Measurements from ENCODE around the gene ANP32B. TPM values are rescaled to one million over a fixed set of nuclear protein-coding genes. Genes with fewer than 3 reads are reported as not detected.

Gene ANP32B
- polyA plus RNA-seq, 2 of the 4 experiments (the other 2 are of a cell fraction) = 127 to 360 TPM

DNA sequence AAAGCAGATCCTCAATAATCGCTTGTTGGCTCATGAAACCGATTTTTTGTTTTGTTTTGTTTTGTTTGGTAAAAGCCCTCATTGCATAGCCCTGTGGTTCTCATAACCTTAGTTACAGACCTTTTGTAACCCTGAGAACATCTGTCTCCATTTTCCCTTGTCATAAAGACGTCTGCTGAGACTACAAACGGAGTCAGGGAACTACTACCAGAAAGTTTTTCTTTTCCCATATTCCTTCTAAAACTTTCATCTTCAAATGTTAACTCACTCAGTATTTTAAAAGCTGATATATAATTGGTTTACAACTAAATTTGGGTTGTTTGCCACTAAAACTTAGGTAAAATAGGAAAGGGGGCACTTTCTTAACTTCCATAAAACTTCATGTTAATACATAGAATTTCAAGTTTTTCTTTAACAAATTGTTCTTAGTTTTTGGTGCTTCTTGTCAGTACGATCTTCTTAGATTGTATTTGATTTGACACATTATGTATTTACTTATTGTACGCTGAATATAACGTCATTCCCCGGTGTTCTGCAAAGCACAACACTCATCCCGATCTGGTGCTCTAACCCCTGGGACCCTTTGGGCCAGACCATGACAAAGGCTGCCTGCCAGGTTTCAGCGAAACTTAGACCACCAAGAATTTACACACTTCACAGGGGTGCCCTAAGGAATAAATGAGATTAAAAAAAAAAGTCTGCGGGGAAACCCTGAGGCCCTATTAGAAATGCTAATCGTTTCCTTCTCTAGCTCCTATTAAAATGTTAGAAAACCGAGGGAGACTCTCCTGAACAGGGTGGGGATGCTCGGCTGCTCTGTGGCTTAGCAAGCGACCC, 1.1 kb upstream of the ANP32B start:
- peak in 1 of 2 experiments; percentile 1; a peak in 1 of 6 replicates for ATAC-seq
- H3K4me1 ChIP-seq = peaks cover 29% of the 10 kb centered on the region
- H3K9me3 ChIP-seq = no peaks in the 10 kb centered on the region
- ChIA-PET CTCF (interaction anchor here (0.6 to 3.4 kb wide), 15 partner anchors 11 to 70 kb away, joined by 3 to 35 read pairs (median 4); partner anchors contain the start of gene TRMO), POLR2A (interaction anchor here (0.9 to 2.5 kb wide), 4 partner anchors 16 to 349 kb away, joined by 4 to 13 read pairs (median 6); partner anchors contain the start of genes NANS, NCBP1, TRMO and TSTD2)
- 36% methylated on average over 15 of the region's 15 CpGs for WGBS (ENCODE audit: missing lambda C conversion rate)
- TF ChIP-seq RARB (CRISPR knock-in tag; IDR thresholded peaks at IDR 0.05) = no peak
- 0 out of 2 replicates have a peak, but pooled peaks have one; percentile 14 for TF ChIP-seq ZSCAN20 (CRISPR knock-in tag; IDR thresholded peaks at IDR 0.05)
- TF ChIP-seq KDM1A (IDR thresholded peaks at IDR 0.05; ENCODE audit: low read depth) = no peak
- no peak for FAIRE-seq
- DNase-seq (ENCODE audit: low read depth in 1 of 2, low spot score in 1 of 2) = no peak
- peak overlapping the region; percentile 91 for H3K4me2 ChIP-seq
- H3K4me3 ChIP-seq = peak overlapping the region; percentile 86
- peak overlapping the region; percentile 99 for H3K27ac ChIP-seq

DNA sequence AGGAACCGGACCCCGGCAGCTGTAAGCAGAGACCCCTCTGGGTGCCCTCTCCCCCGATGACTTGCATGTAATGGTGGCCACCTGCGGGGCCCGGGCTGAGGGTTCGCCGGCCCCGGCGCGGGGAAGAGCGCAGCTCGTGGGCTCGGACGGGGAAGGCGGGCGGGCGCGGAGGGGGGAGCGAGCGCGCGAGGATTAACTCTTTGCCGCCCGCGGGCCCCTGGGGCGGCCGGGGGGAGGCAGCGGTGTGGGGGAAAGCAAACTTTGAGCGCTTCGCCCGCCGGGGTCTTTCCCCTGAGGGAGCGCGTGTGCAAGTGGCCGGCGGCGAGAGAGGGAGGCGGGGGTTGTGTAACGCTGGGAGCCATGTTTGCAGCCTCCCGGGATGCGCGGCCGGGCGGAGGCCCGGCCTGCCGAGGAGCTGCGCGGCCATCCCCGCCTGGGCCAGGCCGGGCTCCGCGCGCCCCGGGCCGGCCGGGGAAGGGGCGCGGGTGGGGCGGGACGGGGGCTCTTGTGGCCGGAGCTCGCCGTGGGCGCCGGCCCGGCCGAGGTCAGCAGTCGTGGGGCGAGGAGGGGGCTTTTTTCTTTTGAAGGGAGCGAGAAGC, 547 bp downstream of the ANP32B start:
- TF ChIP-seq PHF8 (IDR thresholded peaks at IDR 0.05; ENCODE audit: borderline replicate concordance, low read depth) (peak; percentile 45; the same call in 1 of the 2 replicates), ESRRA (IDR thresholded peaks at IDR 0.05; ENCODE audit: borderline replicate concordance, low read length) (no peak), CBX8 (IDR thresholded peaks at IDR 0.05) (no peak), CBX2 (IDR thresholded peaks at IDR 0.05; ENCODE audit: borderline replicate concordance, low read depth) (no peak), JUNB (IDR thresholded peaks at IDR 0.05) (no peak)
- TF ChIP-seq, protein P1, sequence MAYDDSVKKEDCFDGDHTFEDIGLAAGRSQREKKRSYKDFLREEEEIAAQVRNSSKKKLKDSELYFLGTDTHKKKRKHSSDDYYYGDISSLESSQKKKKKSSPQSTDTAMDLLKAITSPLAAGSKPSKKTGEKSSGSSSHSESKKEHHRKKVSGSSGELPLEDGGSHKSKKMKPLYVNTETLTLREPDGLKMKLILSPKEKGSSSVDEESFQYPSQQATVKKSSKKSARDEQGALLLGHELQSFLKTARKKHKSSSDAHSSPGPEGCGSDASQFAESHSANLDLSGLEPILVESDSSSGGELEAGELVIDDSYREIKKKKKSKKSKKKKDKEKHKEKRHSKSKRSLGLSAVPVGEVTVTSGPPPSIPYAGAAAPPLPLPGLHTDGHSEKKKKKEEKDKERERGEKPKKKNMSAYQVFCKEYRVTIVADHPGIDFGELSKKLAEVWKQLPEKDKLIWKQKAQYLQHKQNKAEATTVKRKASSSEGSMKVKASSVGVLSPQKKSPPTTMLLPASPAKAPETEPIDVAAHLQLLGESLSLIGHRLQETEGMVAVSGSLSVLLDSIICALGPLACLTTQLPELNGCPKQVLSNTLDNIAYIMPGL (CRISPR knock-in tag; IDR thresholded peaks at IDR 0.05; ENCODE audit: borderline replicate concordance) = peak; percentile 74
- Histone ChIP-seq H3K4me3 (peak overlapping the region; percentile 86), H3K9me3 (no peaks in the 10 kb centered on the region), H3K27ac (peak overlapping the region; percentile 99), H3K4me1 (peaks cover 44% of the 10 kb centered on the region), H3K4me2 (peak overlapping the region; percentile 81)
- ChIA-PET CTCF (interaction anchor here (0.6 to 3.4 kb wide), 28 partner anchors 9 to 1543 kb away, joined by 3 to 35 read pairs (median 4); partner anchors contain the start of gene TRMO), POLR2A (interaction anchor here (0.6 to 2.5 kb wide), 5 partner anchors 14 to 351 kb away, joined by 3 to 13 read pairs (median 5); partner anchors contain the start of genes NANS, NCBP1, TRMO and TSTD2)
- DNase-seq (ENCODE audit: low read depth in 1 of 2, low spot score in 1 of 2) (peak; percentile 46 to 59), ATAC-seq (peak; percentile 69 to 81), FAIRE-seq (no peak)
- WGBS (ENCODE audit: missing lambda C conversion rate) = 2% methylated on average over 12 of the region's 70 CpGs

DNA sequence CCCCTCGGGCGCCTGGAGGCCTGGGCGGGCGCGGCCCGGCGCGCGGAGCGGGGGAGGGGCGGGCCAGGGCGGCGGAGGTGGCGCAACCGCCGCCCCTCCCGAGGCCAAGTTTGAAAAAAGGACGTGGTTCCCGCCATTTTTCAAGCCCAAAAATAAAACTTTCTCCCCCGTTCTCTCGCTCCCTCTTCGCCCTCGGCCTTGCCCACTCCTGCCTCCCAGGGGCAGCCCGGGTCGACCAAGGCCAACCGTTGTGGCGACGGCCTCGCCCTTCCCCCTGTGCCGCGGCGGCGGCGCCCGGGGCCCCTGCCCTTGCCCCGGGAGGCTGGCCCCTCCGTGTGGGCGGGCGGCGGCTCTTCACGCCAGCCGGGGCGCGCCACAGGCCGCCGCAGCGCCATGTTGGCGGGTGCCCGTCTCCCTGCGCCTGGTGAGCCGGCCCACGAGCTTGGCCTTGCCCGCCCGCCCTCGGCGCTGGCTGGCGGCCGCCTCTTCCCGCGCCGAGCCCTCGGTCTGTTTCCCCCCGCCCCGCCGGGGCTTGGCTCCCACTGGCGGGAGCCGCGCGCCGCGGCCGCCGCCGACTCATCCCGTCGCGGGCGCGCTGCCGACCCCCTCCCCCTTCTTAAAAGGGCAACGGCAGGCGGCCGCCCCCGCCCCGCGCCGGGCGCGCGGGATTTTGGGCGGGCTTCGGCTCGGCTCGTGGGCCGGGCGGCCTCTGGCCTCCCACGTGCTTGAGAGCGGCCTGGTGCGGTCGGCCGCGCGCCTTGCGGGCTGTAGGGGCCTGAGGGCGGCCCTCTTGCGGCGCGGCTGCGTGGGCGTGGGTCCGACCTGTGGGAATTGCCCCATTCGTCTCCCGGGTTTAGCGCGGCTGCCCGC, 1.3 kb downstream of the ANP32B start:
- peak overlapping the region; percentile 99 for H3K27ac ChIP-seq
- peak overlapping the region; percentile 86 for H3K4me3 ChIP-seq
- peaks cover 52% of the 10 kb centered on the region for H3K4me1 ChIP-seq
- CTCF ChIA-PET = interaction anchor here (0.6 to 3.4 kb wide), 17 partner anchors 13 to 1544 kb away, joined by 3 to 35 read pairs (median 5); partner anchors contain the start of gene TRMO
- H3K9me3 ChIP-seq = no peaks in the 10 kb centered on the region
- POLR2A ChIA-PET = interaction anchor here (0.6 to 2.5 kb wide), 4 partner anchors 13 to 118 kb away, joined by 3 to 13 read pairs (median 4); partner anchors contain the start of genes NANS and TRMO
- peak overlapping the region; percentile 81 for H3K4me2 ChIP-seq
- FAIRE-seq (no peak), DNase-seq (ENCODE audit: low read depth in 1 of 2, low spot score in 1 of 2) (peak; percentile 66 to 80), ATAC-seq (peak; percentile 17 to 66; a peak in 5 of 6 replicates)
- WGBS (ENCODE audit: missing lambda C conversion rate) = 2% methylated on average over 12 of the region's 116 CpGs
- TF ChIP-seq, protein P2, sequence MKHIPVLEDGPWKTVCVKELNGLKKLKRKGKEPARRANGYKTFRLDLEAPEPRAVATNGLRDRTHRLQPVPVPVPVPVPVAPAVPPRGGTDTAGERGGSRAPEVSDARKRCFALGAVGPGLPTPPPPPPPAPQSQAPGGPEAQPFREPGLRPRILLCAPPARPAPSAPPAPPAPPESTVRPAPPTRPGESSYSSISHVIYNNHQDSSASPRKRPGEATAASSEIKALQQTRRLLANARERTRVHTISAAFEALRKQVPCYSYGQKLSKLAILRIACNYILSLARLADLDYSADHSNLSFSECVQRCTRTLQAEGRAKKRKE (CRISPR knock-in tag; IDR thresholded peaks at IDR 0.05; ENCODE audit: low read depth) = peak; percentile 96
- peak; percentile 51; the same call in 1 of the 2 replicates for TF ChIP-seq HEYL (CRISPR knock-in tag; IDR thresholded peaks at IDR 0.05)
- 0 out of 2 replicates have a peak, but pooled peaks have one; percentile 28 for TF ChIP-seq TFCP2L1 (CRISPR knock-in tag; IDR thresholded peaks at IDR 0.05)
- 0 out of 2 replicates have a peak, but pooled peaks have one; percentile 12 for TF ChIP-seq PHF8 (IDR thresholded peaks at IDR 0.05; ENCODE audit: borderline replicate concordance, low read depth)
- no peak for TF ChIP-seq RCOR1 (IDR thresholded peaks at IDR 0.05; ENCODE audit: low read depth, low read length)
- TF ChIP-seq MAZ (IDR thresholded peaks at IDR 0.05; ENCODE audit: borderline replicate concordance, low read depth, low read length) = peak; percentile 69; the same call in 1 of the 2 replicates
- TF ChIP-seq CEBPB (IDR thresholded peaks at IDR 0.05) = peak; percentile 84
- TF ChIP-seq, protein P3, sequence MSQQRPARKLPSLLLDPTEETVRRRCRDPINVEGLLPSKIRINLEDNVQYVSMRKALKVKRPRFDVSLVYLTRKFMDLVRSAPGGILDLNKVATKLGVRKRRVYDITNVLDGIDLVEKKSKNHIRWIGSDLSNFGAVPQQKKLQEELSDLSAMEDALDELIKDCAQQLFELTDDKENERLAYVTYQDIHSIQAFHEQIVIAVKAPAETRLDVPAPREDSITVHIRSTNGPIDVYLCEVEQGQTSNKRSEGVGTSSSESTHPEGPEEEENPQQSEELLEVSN (IDR thresholded peaks at IDR 0.05; ENCODE audit: borderline replicate concordance, low read depth) = peak; percentile 92
- peak; percentile 70; the same call in 1 of the 2 replicates for TF ChIP-seq HOXB13 (CRISPR knock-in tag; IDR thresholded peaks at IDR 0.05; ENCODE audit: low read depth)
- TF ChIP-seq POLR2A (IDR thresholded peaks at IDR 0.05; ENCODE audit: low read length) = peak; percentile 27; the same call in 1 of the 2 replicates
- TF ChIP-seq HOXB5 (CRISPR knock-in tag; IDR thresholded peaks at IDR 0.05) = peak; percentile 89
- peak; percentile 65 for TF ChIP-seq NPAS2 (CRISPR knock-in tag; IDR thresholded peaks at IDR 0.05; ENCODE audit: borderline replicate concordance)
- TF ChIP-seq EHF (CRISPR knock-in tag; IDR thresholded peaks at IDR 0.05) = peak; percentile 73; the same call in 1 of the 2 replicates
- peak; percentile 86; the same call in 1 of the 2 replicates for TF ChIP-seq FOXS1 (CRISPR knock-in tag; IDR thresholded peaks at IDR 0.05)
- TF ChIP-seq, protein P4, sequence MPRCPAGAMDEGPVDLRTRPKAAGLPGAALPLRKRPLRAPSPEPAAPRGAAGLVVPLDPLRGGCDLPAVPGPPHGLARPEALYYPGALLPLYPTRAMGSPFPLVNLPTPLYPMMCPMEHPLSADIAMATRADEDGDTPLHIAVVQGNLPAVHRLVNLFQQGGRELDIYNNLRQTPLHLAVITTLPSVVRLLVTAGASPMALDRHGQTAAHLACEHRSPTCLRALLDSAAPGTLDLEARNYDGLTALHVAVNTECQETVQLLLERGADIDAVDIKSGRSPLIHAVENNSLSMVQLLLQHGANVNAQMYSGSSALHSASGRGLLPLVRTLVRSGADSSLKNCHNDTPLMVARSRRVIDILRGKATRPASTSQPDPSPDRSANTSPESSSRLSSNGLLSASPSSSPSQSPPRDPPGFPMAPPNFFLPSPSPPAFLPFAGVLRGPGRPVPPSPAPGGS (IDR thresholded peaks at IDR 0.05) = no peak; the same call in 2 of the 3 replicates
- no peak for TF ChIP-seq JUNB (IDR thresholded peaks at IDR 0.05)
